ENCODE measurements around the gene ASXL1. TPM values are rescaled to one million over a fixed set of nuclear protein-coding genes. Genes with fewer than 3 reads are reported as not detected.

Gene ASXL1
- total and polyA plus RNA-seq, 9 of the 15 experiments (the other 6 are each of a cell fraction or from before 2014, with no cell fraction given) = 6.5 to 65.3 (median 32.3) TPM

DNA sequence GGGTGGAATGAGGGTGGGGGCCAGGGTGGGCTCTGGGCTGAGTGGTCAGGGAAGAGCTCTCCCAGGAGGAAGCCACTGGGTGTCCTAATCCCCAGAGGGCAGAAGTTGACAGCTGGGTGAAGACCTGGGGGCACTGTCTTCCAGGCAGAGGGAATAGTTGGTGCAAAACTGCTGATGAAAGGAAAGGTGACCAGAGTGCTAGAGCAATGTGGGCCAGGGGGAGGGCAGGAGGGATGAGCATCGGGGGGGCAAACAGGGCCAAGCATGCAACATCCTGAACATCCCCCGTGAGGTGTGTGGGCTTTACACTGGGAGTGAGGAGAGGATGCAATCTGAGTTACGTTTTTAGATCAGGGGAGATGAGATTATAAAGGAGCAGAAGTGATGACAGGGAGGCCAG, 129.2 kb downstream of the ASXL1 start:
- FAIRE-seq = no peak
- no peak for ATAC-seq
- H3K9me1 ChIP-seq (ENCODE audit: control insufficient read depth, insufficient read depth, low read length) = no peaks in the 10 kb centered on the region
- H3K4me2 ChIP-seq (ENCODE audit: insufficient read depth, low read length) = no peak overlapping the region
- intact Hi-C loops (cut with micrococcal nuclease) = no loop called here
- WGBS (ENCODE audit: insufficient coverage, low coverage, missing lambda C conversion rate) = 58% methylated on average over 3 of the region's 3 CpGs
- H3K27ac ChIP-seq (ENCODE audit: extremely low read depth, low read depth, low read length) = no peak overlapping the region
- peaks cover 30% of the 10 kb centered on the region for H3K36me3 ChIP-seq (ENCODE audit: control insufficient read depth, insufficient read depth, low read length)
- POLR2A ChIA-PET = no interaction called here
- peaks cover 0 to 14% of the 10 kb centered on the region in 2 experiments; a peak in 3 of 5 replicates for H3K4me1 ChIP-seq (replicated peaks in 1 of 2; ENCODE audit: control insufficient read depth in 2 of 2, insufficient read depth in 2 of 2, low read length in 2 of 2)
- H3K4me3 ChIP-seq = no peak overlapping the region
- 0 out of 2 replicates have a peak, but pooled peaks have one; percentile 37 for TF ChIP-seq ZNF740 (CRISPR knock-in tag; IDR thresholded peaks at IDR 0.05)
- TF ChIP-seq ZNF740 (tag; IDR thresholded peaks at IDR 0.05) = no peak
- TF ChIP-seq SIRT6 (IDR thresholded peaks at IDR 0.05; ENCODE audit: low read depth, low read length) = no peak
- no peaks in the 10 kb centered on the region for H3K9me3 ChIP-seq (replicated peaks; ENCODE audit: control insufficient read depth, insufficient read depth, low read depth, low read length)
- H4K20me1 ChIP-seq (replicated peaks; ENCODE audit: control insufficient read depth, insufficient read depth, low read length) = no peaks in the 10 kb centered on the region
- CTCF ChIA-PET (ENCODE audit: low intra/inter-chr PET ratio) = no interaction called here
- in situ Hi-C loops (cut with MboI) = no loop called here
- H2AFZ ChIP-seq (ENCODE audit: low read depth, low read length) = no peak overlapping the region
- no peak overlapping the region; a peak in 1 of 4 replicates for H3K9ac ChIP-seq (ENCODE audit: insufficient read depth in 1 of 2, low read depth in 2 of 2, low read length in 2 of 2)
- no peak for DNase-seq (ENCODE audit: extremely low read depth in 1 of 4, low spot score in 3 of 4)
- BruUV-seq (replicated peaks) = no TSS peak
- H3K79me2 ChIP-seq (ENCODE audit: control insufficient read depth, insufficient read depth, low read length) = peaks cover 4% of the 10 kb centered on the region; the same call in 2 of the 3 replicates
- H3K27me3 ChIP-seq (ENCODE audit: control insufficient read depth in 2 of 2, insufficient read depth in 2 of 2, low read length in 2 of 2) = no peaks in the 10 kb centered on the region

- Histone ChIP-seq H3K4me2 (ENCODE audit: insufficient read depth, low read length) (no peak overlapping the region), H3K4me3 (no peak overlapping the region), H3K9ac (ENCODE audit: insufficient read depth in 1 of 2, low read depth in 2 of 2, low read length in 2 of 2) (no peak overlapping the region), H3K79me2 (ENCODE audit: control insufficient read depth, insufficient read depth, low read length) (peaks cover 4% of the 10 kb centered on the region; the same call in 2 of the 3 replicates), H4K20me1 (replicated peaks; ENCODE audit: control insufficient read depth, insufficient read depth, low read length) (no peaks in the 10 kb centered on the region), H3K36me3 (ENCODE audit: control insufficient read depth, insufficient read depth, low read length) (peaks cover 38% of the 10 kb centered on the region), H3K9me3 (replicated peaks; ENCODE audit: control insufficient read depth, insufficient read depth, low read depth, low read length) (no peaks in the 10 kb centered on the region), H3K27ac (ENCODE audit: extremely low read depth, low read depth, low read length) (no peak overlapping the region), H3K9me1 (ENCODE audit: control insufficient read depth, insufficient read depth, low read length) (no peaks in the 10 kb centered on the region), H3K27me3 (ENCODE audit: control insufficient read depth in 2 of 2, insufficient read depth in 2 of 2, low read length in 2 of 2) (no peaks in the 10 kb centered on the region), H3K4me1 (replicated peaks in 1 of 2; ENCODE audit: control insufficient read depth in 2 of 2, insufficient read depth in 2 of 2, low read length in 2 of 2) (peaks cover 0 to 9% of the 10 kb centered on the region in 2 experiments; a peak in 2 of 5 replicates), H2AFZ (ENCODE audit: low read depth, low read length) (no peak overlapping the region)
- CTCF ChIA-PET (ENCODE audit: low intra/inter-chr PET ratio) = no interaction called here
- 84% methylated on average over 7 of the region's 7 CpGs for WGBS (ENCODE audit: insufficient coverage, low coverage, missing lambda C conversion rate)
- DNase-seq (ENCODE audit: extremely low read depth in 1 of 4, low spot score in 3 of 4) (no peak), FAIRE-seq (no peak), ATAC-seq (no peak)
- in situ Hi-C loops (cut with MboI) = no loop called here
- no TSS peak for BruUV-seq (replicated peaks)
- intact Hi-C loops (cut with micrococcal nuclease) = no loop called here
- POLR2A ChIA-PET = no interaction called here
- TF ChIP-seq FOXP1 (CRISPR knock-in tag; IDR thresholded peaks at IDR 0.05) (no peak), NONO (IDR thresholded peaks at IDR 0.05; ENCODE audit: low read depth in 2 of 2, low read length in 1 of 2) (no peak), CHCHD3 (CRISPR knock-in tag; IDR thresholded peaks at IDR 0.05) (no peak), CEBPG (CRISPR knock-in tag; IDR thresholded peaks at IDR 0.05) (peak; percentile 41; the same call in 1 of the 2 replicates), CEBPG (tag; conservative IDR thresholded peaks at IDR 0.05 in 1 of 2, IDR thresholded peaks at IDR 0.05 in 1 of 2) (no peak), CEBPB (tag; IDR thresholded peaks at IDR 0.05) (peak; percentile 54; the same call in 1 of the 2 replicates), ZNF184 (CRISPR knock-in tag; IDR thresholded peaks at IDR 0.05) (no peak)
- TF ChIP-seq, protein P1, sequence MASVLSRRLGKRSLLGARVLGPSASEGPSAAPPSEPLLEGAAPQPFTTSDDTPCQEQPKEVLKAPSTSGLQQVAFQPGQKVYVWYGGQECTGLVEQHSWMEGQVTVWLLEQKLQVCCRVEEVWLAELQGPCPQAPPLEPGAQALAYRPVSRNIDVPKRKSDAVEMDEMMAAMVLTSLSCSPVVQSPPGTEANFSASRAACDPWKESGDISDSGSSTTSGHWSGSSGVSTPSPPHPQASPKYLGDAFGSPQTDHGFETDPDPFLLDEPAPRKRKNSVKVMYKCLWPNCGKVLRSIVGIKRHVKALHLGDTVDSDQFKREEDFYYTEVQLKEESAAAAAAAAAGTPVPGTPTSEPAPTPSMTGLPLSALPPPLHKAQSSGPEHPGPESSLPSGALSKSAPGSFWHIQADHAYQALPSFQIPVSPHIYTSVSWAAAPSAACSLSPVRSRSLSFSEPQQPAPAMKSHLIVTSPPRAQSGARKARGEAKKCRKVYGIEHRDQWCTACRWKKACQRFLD (CRISPR knock-in tag; IDR thresholded peaks at IDR 0.05) = no peak
These were observed 130.1 kb downstream of the ASXL1 start for GRCh38 chr20:32488066-32488838.
